Activated CD4-positive, alpha-beta T cell treated with anti-CD3 and anti-CD28 coated beads, Interleukin-2, amount 50 U/mL, for 1 hour (primary cell): ENCODE measurements around the gene IFT27.

Experiments used
- DNase-seq: peaks from one replicate; pipeline ENCODE4 v3.0.0-alpha.2; 2020

IFT27 gene

DNA sequence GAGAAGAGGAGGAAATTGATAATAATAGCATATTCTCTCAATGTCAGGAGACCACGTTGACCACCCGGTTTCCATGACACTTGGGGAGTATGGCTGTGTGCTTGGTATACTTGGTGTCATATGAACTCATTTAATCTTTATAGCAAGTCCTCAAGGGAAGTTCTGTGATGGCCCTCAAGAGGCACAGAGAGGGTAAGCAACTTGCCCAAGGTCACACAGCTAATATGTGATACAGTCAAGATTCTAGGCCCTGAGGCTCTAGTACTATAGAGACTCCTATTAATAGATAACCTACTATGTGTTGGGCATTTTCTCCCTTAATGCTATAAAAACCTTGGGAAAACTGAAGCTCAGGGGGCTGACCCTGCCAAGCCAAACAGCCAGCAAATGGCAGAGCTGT lies 61.8 kb downstream of the IFT27 start:
- DNase-seq, result no peak

DNA sequence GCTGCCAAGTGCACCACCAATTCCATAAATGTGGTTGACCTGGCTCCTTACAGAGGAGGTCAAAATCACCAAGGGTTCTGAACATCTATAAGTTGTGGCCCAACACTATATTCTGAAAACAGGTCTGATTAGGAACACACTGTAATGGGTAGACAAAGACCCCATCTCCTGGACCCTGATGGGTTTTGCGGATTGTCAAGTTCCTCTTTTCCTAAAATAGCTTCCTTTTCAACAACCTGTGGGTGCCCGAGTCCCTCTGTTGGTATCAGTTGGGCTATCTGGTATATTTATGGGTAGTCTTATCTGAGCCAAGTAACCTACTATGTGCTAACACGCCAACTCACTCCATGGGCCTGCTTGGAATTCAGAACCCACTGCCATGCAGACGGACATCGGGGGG lies 62.5 kb downstream of the IFT27 start:
- DNase-seq, result no peak
